Right lobe of liver (tissue), 6 donors: ENCODE results near the gene AUNIP. TPM values are rescaled to one million over a fixed set of nuclear protein-coding genes. Genes with fewer than 3 reads are reported as not detected.
A peak's percentile ranks its signal among the peaks of the same experiment; 100 is the strongest.

Experiments
- ATAC-seq, 4 donors: fragments of 200-7000 bp; cut with Tn5 transposase; one replicate each; pipeline ENCODE4 v1.9.1; 2020; ENCODE audit warnings: mild to moderate bottlenecking in 4 of 4, moderate library complexity in 4 of 4
- DNase-seq, 3 donors: peaks; one replicate each; pipeline ENCODE4 v3.0.0-alpha.2; 2020
- H3K27ac ChIP-seq, 3 donors: fragments of 200-600 bp; one replicate each; pipeline ENCODE4 v1.8.0; 2022
- H3K27me3 ChIP-seq, 2 donors: fragments of 200-600 bp; one replicate each; pipeline ENCODE4 v1.8.0; 2022
- H3K36me3 ChIP-seq, 4 donors: fragments of 200-600 bp; sonication (generic) in 1 of 4; one replicate each; pipeline versions ENCODE4 v1.5.1 to v1.8.0; 2017 to 2022; ENCODE audit warnings: control low read depth in 1 of 4
- H3K4me1 ChIP-seq, 4 donors: fragments of 200-600 bp; sonication (generic) in 1 of 4; one replicate each; pipeline versions ENCODE4 v1.5.1 to v1.8.0; 2017 to 2022; ENCODE audit warnings: control low read depth in 1 of 4
- H3K4me3 ChIP-seq, 3 donors: fragments of 200-600 bp; one replicate each; pipeline ENCODE4 v1.8.0; 2022
- H3K9me3 ChIP-seq, 4 donors: fragments of 200-600 bp; sonication (generic) in 1 of 4; one replicate each; pipeline versions ENCODE4 v1.5.1 to v1.8.0; 2017 to 2022; ENCODE audit warnings: control low read depth in 1 of 4
- POLR2A ChIP-seq: fragments of 450-650 bp; IDR thresholded peaks from one replicate; pipeline ENCODE4 v1.6.1; 2017; ENCODE audit warnings: antibody characterized with exemption, mild to moderate bottlenecking
- WGBS: methylation state at CpG from one replicate; pipeline ENCODE4 v1.1.6; 2018; ENCODE audit warnings: low coverage, low lambda C conversion rate; ENCODE audit not compliant: insufficient coverage; ENCODE audit errors: missing lambda C conversion rate; 5-methylcytosine and 5-hydroxymethylcytosine counted together
- intact Hi-C, 2 donors: fragments of 100-400 bp; cut with DNase I; formaldehyde crosslinking; loops; one replicate each; pipeline versions ENCODE4 v1.11.2 to v1.14.1; 2022
- total RNA-seq, 6 experiments: library from RNA; depleted of rRNA in 2 of 6; stranded (reverse); fragments of >200 nt in 2 of 6; fragmentation: NEBNext Ultra II Directional in 3 of 6; extraction: Animal tissue kit (Norgen Biotek cat#: 25700) in 3 of 6; gene quantifications; one replicate each; pipeline versions ENCODE4 v1.1.0 to v1.2.4, GENCODE V29; 2016 to 2023
- TF ChIP-seq, protein P1 (sequence below), 4 donors: fragments of 200-600 bp in 3 of 4; fragments of 450-650 bp in 1 of 4; IDR thresholded peaks; one replicate each; pipeline versions ENCODE4 v1.5.1 to v1.8.0; 2016 to 2022; ENCODE audit warnings: antibody characterized with exemption in 4 of 4, mild to moderate bottlenecking in 2 of 4
- donor health status: DM: no; HTN: yes; CAD: no.
- donor health status: DM: no; HTN: no; CAD: no.
- donor health status: DM: no; HTN: no; CAD: no.
- donor health status: DM: no; HTN: yes; CAD: no.
- donor health status: DM: no; HTN: yes; CAD: no.

Gene AUNIP
- total RNA-seq, 6 experiments from 2014 or later: 0.43 to 0.56 TPM; not detected in 4

DNA sequence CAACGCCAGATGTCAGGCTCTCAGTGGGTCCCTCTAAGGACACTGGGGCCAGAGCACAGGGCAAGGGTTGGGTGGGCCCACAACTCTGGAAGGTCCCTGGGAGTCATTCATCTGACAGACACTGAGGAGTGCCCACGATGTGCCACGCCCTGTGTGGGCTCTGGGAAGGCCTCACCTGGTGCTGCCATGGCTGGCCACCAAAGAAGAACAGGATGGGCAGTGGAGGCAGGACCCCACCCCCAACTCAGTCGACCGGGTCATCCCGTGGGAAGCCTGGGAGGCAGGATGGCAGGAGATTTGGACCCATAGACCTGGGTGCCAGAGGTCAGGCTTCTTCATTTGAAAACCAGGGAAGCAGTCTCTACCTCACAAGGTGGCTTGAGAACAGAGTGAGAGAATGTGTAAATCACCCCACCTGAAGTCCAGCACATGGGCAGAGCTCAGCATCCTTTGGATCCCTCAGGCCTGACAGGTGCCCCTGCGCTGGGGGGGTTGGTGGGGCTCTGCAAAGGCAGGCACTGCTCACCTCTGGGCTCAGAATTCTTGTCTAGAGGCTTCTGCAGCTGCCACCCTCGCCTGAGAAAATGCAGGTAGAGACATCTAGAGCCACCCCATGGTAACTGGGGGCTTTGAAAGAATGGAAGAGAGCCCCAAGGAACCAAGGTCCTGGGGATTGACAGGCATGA is 60.4 kb downstream of the AUNIP start:
- TF ChIP-seq, protein P1, sequence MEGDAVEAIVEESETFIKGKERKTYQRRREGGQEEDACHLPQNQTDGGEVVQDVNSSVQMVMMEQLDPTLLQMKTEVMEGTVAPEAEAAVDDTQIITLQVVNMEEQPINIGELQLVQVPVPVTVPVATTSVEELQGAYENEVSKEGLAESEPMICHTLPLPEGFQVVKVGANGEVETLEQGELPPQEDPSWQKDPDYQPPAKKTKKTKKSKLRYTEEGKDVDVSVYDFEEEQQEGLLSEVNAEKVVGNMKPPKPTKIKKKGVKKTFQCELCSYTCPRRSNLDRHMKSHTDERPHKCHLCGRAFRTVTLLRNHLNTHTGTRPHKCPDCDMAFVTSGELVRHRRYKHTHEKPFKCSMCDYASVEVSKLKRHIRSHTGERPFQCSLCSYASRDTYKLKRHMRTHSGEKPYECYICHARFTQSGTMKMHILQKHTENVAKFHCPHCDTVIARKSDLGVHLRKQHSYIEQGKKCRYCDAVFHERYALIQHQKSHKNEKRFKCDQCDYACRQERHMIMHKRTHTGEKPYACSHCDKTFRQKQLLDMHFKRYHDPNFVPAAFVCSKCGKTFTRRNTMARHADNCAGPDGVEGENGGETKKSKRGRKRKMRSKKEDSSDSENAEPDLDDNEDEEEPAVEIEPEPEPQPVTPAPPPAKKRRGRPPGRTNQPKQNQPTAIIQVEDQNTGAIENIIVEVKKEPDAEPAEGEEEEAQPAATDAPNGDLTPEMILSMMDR (IDR thresholded peaks at IDR 0.05): no peak
- TF ChIP-seq POLR2A: no peak
- Histone ChIP-seq H3K4me3 (no peak overlapping the region), H3K4me1 (peaks cover 0 to 10% (median 0%) of the 10 kb centered on the region in 4 donors), H3K27me3 (no peaks in the 10 kb centered on the region), H3K27ac (no peak overlapping the region), H3K36me3 (no peaks in the 10 kb centered on the region), H3K9me3 (no peaks in the 10 kb centered on the region)
- WGBS: 54% methylated on average over 5 of the region's 8 CpGs
- DNase-seq (no peak), ATAC-seq (no peak)
- intact Hi-C loops: loop anchor here (10.0 kb wide), 1 partner anchor 184 kb away; the partner anchor contains the start of gene MAN1C1 (in 2 of the 2)

DNA sequence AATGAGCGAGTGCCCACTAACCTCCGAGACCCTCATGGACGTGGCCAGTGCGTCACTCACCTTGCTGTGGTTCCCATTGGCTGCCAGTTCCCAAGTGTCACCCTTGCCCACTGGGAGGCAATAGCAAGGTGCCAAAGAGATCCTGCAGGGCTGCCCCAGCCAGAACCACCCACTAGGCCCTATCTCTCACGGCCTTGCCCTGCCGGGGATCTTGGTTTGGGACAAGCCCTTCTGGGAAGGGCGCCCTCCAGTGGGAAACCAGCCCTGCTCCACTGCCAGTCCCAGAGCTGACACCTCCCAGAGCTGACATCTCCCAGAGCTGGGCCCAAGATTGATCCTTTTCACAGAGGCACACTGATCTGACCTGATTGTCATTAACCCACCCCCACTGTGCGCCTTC is 61.3 kb downstream of the AUNIP start:
- no peaks in the 10 kb centered on the region for H3K27me3 ChIP-seq
- H3K27ac ChIP-seq: no peak overlapping the region
- intact Hi-C loops: loop anchor here (10.0 kb wide), 1 partner anchor 183 kb away; the partner anchor contains the start of gene MAN1C1 (in 2 of the 2)
- no peaks in the 10 kb centered on the region for H3K36me3 ChIP-seq
- ATAC-seq: peak; percentile 17 to 35 (median 32)
- WGBS: no CpG with 5 or more reads among the region's 8 CpGs
- DNase-seq: no peak
- H3K4me1 ChIP-seq: peaks cover 0 to 10% (median 0%) of the 10 kb centered on the region in 4 donors
- no peak overlapping the region for H3K4me3 ChIP-seq
- TF ChIP-seq, protein P1 (IDR thresholded peaks at IDR 0.05): peak; percentile 31 to 48 (median 40)
- TF ChIP-seq POLR2A: no peak
- no peaks in the 10 kb centered on the region for H3K9me3 ChIP-seq

DNA sequence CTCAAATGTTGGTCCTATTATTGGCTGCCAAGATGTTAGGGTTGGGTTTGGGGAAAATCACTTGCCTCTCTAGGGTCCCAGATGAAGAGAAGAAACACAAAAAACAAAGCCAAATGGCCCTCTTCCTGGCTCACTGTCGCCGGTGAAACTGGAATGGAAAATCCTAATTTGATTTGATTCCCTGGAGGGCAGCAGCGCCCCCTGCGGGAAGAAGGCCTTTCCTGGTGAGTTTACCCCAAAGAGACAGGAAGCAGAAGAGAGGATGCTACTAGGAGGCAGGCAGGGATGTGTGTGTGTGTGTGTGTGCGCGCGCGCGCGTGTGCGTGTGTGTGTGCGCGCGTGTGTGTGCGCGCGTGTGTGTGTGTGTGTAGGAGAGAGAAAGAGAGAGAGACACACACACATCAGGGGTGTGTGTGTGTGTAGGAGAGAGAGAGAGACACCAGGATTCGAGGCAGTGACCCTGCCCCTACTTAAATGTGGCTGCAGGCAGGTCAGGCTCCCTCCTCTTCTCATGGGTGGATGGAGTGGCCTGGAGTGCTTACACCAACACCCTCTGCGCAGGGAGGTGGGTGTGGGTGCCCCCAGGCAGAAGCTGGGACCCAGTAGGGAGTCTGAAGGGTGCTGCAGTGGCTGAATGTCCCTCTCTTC is 62.3 kb downstream of the AUNIP start:
- TF ChIP-seq, protein P1 (IDR thresholded peaks at IDR 0.05): peak; percentile 67 to 86 (median 83)
- no peak for TF ChIP-seq POLR2A

DNA sequence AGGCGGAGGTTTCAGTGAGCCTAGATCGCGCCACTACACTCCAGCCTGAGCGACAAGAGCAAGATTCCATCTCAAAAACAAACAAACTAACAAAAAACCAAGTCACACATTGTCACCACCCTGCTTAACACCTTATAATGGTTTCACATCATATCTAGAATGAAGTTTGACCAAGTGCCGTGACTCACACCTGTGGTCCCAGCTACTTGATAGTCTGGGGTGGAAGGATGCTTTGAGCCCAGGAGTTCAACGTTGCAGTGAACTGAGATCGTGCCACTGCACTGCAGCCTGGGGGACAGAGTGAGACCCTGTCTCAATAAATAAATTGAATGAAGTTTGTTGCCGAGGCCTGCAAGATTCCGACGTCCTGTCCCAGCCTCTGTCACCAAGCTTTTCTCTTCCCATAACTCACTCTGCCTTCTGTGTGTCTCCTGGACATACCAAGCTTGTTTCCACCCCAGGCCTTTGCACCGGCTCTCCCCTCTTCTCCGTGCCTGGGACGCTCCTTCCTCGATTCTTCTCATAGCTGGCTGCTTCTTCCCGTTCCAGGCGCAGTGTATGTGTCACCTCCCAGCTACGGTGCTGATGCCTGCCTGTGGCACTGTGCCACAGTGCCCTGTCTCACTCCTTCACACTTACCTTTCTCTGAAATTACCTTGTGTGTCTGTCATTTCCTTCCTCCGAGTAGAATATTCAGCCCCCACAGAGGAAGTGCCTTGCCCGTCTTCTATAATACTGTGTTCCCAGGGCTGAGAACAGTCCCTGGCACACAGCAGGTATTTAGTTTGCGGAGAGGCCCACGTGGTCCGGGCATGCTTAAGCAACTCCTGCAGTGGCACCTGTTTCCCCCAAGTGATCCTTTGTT is 63.1 kb downstream of the AUNIP start:
- no peak overlapping the region for H3K4me3 ChIP-seq

More for the DNA sequence above, 62.3 kb downstream of the AUNIP start:
- intact Hi-C loops: loop anchor here (10.0 kb wide), 1 partner anchor 182 kb away; the partner anchor contains the start of gene MAN1C1 (in 2 of the 2)
- WGBS: under 1% methylated on average over 17 of the region's 19 CpGs
- no peaks in the 10 kb centered on the region for H3K9me3 ChIP-seq
- peak; percentile 86 to 87 (median 86) for DNase-seq
- H3K36me3 ChIP-seq: no peaks in the 10 kb centered on the region
- H3K27ac ChIP-seq: peak overlapping the region in 1 of 3 donors; percentile 54
- peaks cover 0 to 10% (median 0%) of the 10 kb centered on the region in 4 donors for H3K4me1 ChIP-seq
- no peaks in the 10 kb centered on the region for H3K27me3 ChIP-seq
- peak; percentile 68 to 81 (median 74) for ATAC-seq
- no peak overlapping the region for H3K4me3 ChIP-seq

More for the DNA sequence above, 63.1 kb downstream of the AUNIP start:
- peaks cover 0 to 10% (median 0%) of the 10 kb centered on the region in 4 donors for H3K4me1 ChIP-seq
- 60% methylated on average over 17 of the region's 22 CpGs for WGBS
- ATAC-seq (peak; percentile 53 to 72 (median 70)), DNase-seq (peak in 1 of 3 donors; percentile 61)
- TF ChIP-seq, protein P1 (IDR thresholded peaks at IDR 0.05): no peak
- no peak for TF ChIP-seq POLR2A
- intact Hi-C loops: loop anchor here (10.0 kb wide), 1 partner anchor 181 kb away; the partner anchor contains the start of gene MAN1C1 (in 2 of the 2)
- no peaks in the 10 kb centered on the region for H3K36me3 ChIP-seq
- peak overlapping the region in 1 of 3 donors; percentile 54 for H3K27ac ChIP-seq
- no peaks in the 10 kb centered on the region for H3K9me3 ChIP-seq
- H3K27me3 ChIP-seq: no peaks in the 10 kb centered on the region
